GM18861 (cell line): ENCODE measurements around the gene RAB7B.

ENCODE experiments used
- ATAC-seq: cut with Tn5 transposase; IDR thresholded peaks from one replicate; pipeline ENCODE4 v1.9.1; 2021; ENCODE audit not compliant: unreplicated experiment

Gene RAB7B

DNA sequence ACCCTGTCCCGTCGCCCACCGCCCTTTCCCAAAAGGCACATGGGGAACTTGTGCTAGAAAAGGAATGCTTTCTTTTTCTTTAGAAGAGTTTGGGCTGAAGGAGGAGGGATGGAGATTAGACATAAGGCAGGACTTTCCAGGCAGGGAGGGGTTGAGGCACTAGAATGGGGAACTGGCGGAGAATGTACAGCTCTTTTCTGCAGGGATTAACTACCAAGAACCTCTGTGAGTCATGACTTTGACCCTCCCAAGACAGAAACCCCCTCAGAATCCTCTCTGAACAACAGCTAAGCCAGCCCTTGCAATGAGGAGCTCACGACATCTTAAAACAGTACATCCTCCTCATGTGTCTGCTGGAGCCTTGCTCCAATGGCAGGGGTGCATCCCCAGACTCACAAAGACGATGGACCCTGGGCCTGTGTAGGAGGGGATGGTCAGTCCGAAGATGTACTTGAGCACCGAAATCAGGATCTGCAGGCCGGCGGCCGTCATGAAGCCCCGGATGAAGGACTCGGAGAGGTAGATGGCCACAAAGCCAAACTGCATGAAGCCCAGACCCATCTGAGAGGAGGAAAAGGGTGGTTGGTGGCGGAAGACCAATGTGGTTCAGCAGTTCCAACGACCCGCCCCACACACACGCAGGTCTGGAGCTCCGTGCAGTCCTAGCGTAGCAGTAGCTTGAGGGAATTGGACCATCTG, 73.5 kb downstream of the RAB7B start:
- no peak for ATAC-seq

DNA sequence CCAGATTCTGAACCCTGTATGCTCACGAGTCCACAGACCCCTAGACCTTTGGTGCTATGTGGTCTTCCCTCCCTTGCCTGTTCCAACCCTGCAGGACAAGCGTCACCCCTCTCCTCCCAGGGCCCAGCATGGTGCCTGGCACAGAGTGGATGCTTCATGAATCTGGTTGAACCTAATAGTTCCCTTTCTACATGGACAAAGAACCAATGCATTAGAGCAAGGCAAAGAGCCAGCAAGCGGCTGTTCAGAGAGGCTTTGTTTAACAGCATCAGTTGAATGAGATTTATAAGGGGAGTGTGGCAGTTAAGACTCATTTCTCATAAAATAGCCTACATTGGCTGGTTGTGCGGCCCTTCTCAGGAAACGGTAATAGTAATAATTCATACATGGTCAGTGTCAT, 74.9 kb downstream of the RAB7B start:
- no peak for ATAC-seq

DNA sequence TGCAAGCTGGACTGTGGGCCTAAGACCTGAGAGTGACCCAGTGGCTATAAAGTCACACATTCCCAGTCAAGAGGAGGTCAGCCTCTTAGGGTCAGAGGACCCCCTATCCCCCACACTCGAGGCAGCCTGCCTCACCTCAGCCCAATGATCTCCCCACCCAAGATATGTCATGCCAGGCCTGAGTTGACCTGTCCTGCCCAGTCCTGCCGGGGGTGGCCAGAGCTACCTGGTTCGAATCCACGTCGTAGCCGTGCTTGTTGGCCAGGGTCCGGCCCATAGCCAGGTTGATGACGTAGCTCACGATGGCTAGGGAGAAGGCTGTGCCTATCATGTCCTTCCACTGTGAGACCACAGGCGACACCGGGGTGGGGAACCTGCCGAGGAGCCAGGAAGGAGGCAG, 75.5 kb downstream of the RAB7B start:
- no peak for ATAC-seq

- no peak for ATAC-seq
These were observed 75.9 kb downstream of the RAB7B start for GRCh38 chr1:205927247-205927646.
